ELF-1 (cell line): ENCODE measurements around the gene AP2A1.

Source experiments
- DNase-seq: peaks from one replicate; pipeline ENCODE4 v3.0.0-alpha.2; 2016; ENCODE audit warnings: low read depth, low spot score

Gene AP2A1

GRCh38 chr19:49792829-49793560 is 26.2 kb downstream of the AP2A1 start:
- no peak for DNase-seq

GRCh38 chr19:49793561-49793840 is 26.7 kb downstream of the AP2A1 start:
- no peak for DNase-seq

- DNase-seq: no peak
These were observed 28.8 kb downstream of the AP2A1 start for GRCh38 chr19:49795615-49796014.

GRCh38 chr19:49798574-49798973 is 31.8 kb downstream of the AP2A1 start:
- no peak for DNase-seq

GRCh38 chr19:49799271-49799797 is 32.5 kb downstream of the AP2A1 start:
- DNase-seq: no peak

- DNase-seq: peak; percentile 58
These were observed 33.1 kb downstream of the AP2A1 start for GRCh38 chr19:49799798-49800376.

- no peak for DNase-seq
These were observed 34.0 kb downstream of the AP2A1 start for GRCh38 chr19:49800771-49801170.

- no peak for DNase-seq
These were observed 34.6 kb downstream of the AP2A1 start for GRCh38 chr19:49801401-49801888.

- peak; percentile 83 for DNase-seq
These were observed 35.3 kb downstream of the AP2A1 start for GRCh38 chr19:49801966-49802661.

GRCh38 chr19:49802836-49803528 is 36.2 kb downstream of the AP2A1 start:
- DNase-seq: no peak

- no peak for DNase-seq
These were observed 36.7 kb downstream of the AP2A1 start for GRCh38 chr19:49803529-49803856.

GRCh38 chr19:49805822-49806619 is 39.2 kb downstream of the AP2A1 start:
- DNase-seq: no peak

GRCh38 chr19:49806620-49806959 is 39.8 kb downstream of the AP2A1 start:
- no peak for DNase-seq

GRCh38 chr19:49807058-49807903 is 40.5 kb downstream of the AP2A1 start:
- no peak for DNase-seq

GRCh38 chr19:49807904-49808675 is 41.3 kb downstream of the AP2A1 start:
- DNase-seq: no peak

GRCh38 chr19:49808711-49809159 is 41.9 kb downstream of the AP2A1 start:
- peak; percentile 95 for DNase-seq

GRCh38 chr19:49809160-49809940 is 42.5 kb downstream of the AP2A1 start:
- peak; percentile 70 for DNase-seq

GRCh38 chr19:49809941-49810389 is 43.2 kb downstream of the AP2A1 start:
- DNase-seq: no peak

- no peak for DNase-seq
These were observed 44.5 kb downstream of the AP2A1 start for GRCh38 chr19:49811328-49811727.
